HepG2 (cell line): ENCODE results near the gene HDAC10. TPM values are rescaled to one million over a fixed set of nuclear protein-coding genes. Genes with fewer than 3 reads are reported as not detected.

Experiments
- ATAC-seq: fragments of 200-7000 bp; cut with Tn5 transposase; 3 replicates; pipeline ENCODE4 v1.9.1; 2020; ENCODE audit warnings: mild to moderate bottlenecking, moderate library complexity
- BruUV-seq: library from RNA; stranded (reverse); fragments of 400-500 nt; replicated peaks from 2 replicates; lab custom pipeline; 2021; lab: Mats Ljungman, UMichigan
- CTCF ChIA-PET: fragments of 300-600 bp; formaldehyde crosslinking; extraction: SDS; loops from one replicate; lab custom pipeline; 2021; ENCODE audit warnings: low total read pairs, inconsistent platforms, low intra/inter-chr PET ratio; lab: Yijun Ruan, JAX
- POLR2A ChIA-PET: fragments of 350-600 bp; sonication (Branson Sonifier 250); formaldehyde crosslinking; loops from one replicate; lab custom pipeline; 2020; ENCODE audit warnings: antibody characterized with exemption, inconsistent platforms; lab: Yijun Ruan, JAX
- DNase-seq: peaks from one replicate; pipeline ENCODE4 v3.0.0-alpha.2; 2015; ENCODE audit warnings: low spot score
- FAIRE-seq: peaks from 3 replicates; lab custom pipeline; 2011; peaks lifted over from hg19 to GRCh38; lab: Jason Lieb, UNC
- H2AFZ ChIP-seq: one replicate; pipeline ENCODE4 v1.6.1; 2011; ENCODE audit warnings: low read length, inconsistent platforms
- H3K27ac ChIP-seq: fragments of 300-600 bp; 3 replicates; pipeline ENCODE4 v1.8.0; 2011; ENCODE audit warnings: mixed run types, mild to moderate bottlenecking, mixed read lengths, low read length, inconsistent platforms; ENCODE audit not compliant: insufficient read depth; ENCODE audit errors: extremely low read length
- H3K27me3 ChIP-seq, 2 experiments: fragments of 200-600 bp in 1 of 2; 2 replicates in 1 of 2; 3 replicates in 1 of 2; pipeline versions ENCODE4 v1.6.0 to v1.8.0; 2011; ENCODE audit warnings: low read length in 2 of 2, mild to moderate bottlenecking in 2 of 2, moderate library complexity in 2 of 2, inconsistent platforms in 1 of 2; ENCODE audit not compliant: insufficient read depth in 2 of 2, control insufficient read depth in 1 of 2
- H3K36me3 ChIP-seq, 2 experiments: fragments of 200-600 bp in 1 of 2; replicated peaks in 1 of 2; 2 replicates in 1 of 2; 3 replicates in 1 of 2; pipeline versions ENCODE4 v1.5.1 to v1.8.0; 2011; ENCODE audit warnings: low read length in 2 of 2, inconsistent platforms in 1 of 2; ENCODE audit not compliant: insufficient read depth in 2 of 2, control insufficient read depth in 1 of 2
- H3K4me1 ChIP-seq: 2 replicates; pipeline ENCODE4 v1.5.1; 2012; ENCODE audit warnings: low read length, inconsistent platforms; ENCODE audit not compliant: insufficient read depth
- H3K4me2 ChIP-seq: 2 replicates; pipeline ENCODE4 v1.6.0; 2011; ENCODE audit warnings: low read depth, low read length, inconsistent platforms
- H3K4me3 ChIP-seq, 3 experiments: fragments of 200-600 bp in 1 of 3; sonication (generic), shearing (Covaris generic) in 1 of 3; replicated peaks in 1 of 3; 2 replicates each; pipeline ENCODE4 v1.5.1; 2011 to 2016; ENCODE audit warnings: low read length in 3 of 3, inconsistent platforms in 2 of 3, low read depth in 2 of 3, mild to moderate bottlenecking in 2 of 3, control low read depth in 1 of 3, mixed read lengths in 1 of 3; ENCODE audit not compliant: insufficient read depth in 1 of 3
- H3K79me2 ChIP-seq: one replicate; pipeline ENCODE4 v1.6.1; 2011; ENCODE audit warnings: low read length, inconsistent platforms; ENCODE audit not compliant: insufficient read depth
- H3K9ac ChIP-seq: 2 replicates; pipeline ENCODE4 v1.6.0; 2011; ENCODE audit warnings: mild to moderate bottlenecking, low read depth, low read length, inconsistent platforms; ENCODE audit not compliant: insufficient read depth
- H3K9me3 ChIP-seq: 2 replicates; pipeline ENCODE4 v1.5.1; 2012; ENCODE audit warnings: mild to moderate bottlenecking, low read length
- H4K20me1 ChIP-seq: 2 replicates; pipeline ENCODE4 v1.6.0; 2011; ENCODE audit warnings: inconsistent platforms, mild to moderate bottlenecking, low read length, moderate library complexity; ENCODE audit not compliant: insufficient read depth
- ARID3A ChIP-seq: IDR thresholded peaks from 2 replicates; pipeline ENCODE4 v1.6.1; 2012; ENCODE audit warnings: low read depth, low read length, improper control_type of control experiment
- HOXA7 ChIP-seq: sonication (generic); formaldehyde crosslinking; IDR thresholded peaks from 2 replicates; pipeline ENCODE4 v1.8.1; 2022; ENCODE audit warnings: mild to moderate bottlenecking, missing genetic modification reagents, moderate library complexity
- RBFOX2 ChIP-seq: fragments of 200-400 bp; formaldehyde crosslinking; IDR thresholded peaks from 2 replicates; pipeline ENCODE4 v1.6.1; 2017; ENCODE audit warnings: low read depth, mild to moderate bottlenecking, low read length
- ZC3H13 ChIP-seq: sonication (generic); formaldehyde crosslinking; IDR thresholded peaks from 2 replicates; pipeline ENCODE4 v1.8.1; 2023; ENCODE audit warnings: mild to moderate bottlenecking, missing genetic modification reagents, moderate library complexity
- ZNF282 ChIP-seq: fragments of 450-650 bp; IDR thresholded peaks from 2 replicates; pipeline ENCODE4 v1.6.1; 2018; ENCODE audit not compliant: partially characterized antibody
- WGBS: methylation state at CpG from one replicate; pipeline ENCODE4 v1.1.6; 2017; ENCODE audit warnings: low lambda C conversion rate; 5-methylcytosine and 5-hydroxymethylcytosine counted together
- in situ Hi-C: cut with HindIII; loops from 2 replicates; pipeline ENCODE4 v1.10.0; 2017; ENCODE audit warnings: low pct_unique_long_range_greater_than_20kb; ENCODE audit not compliant: extremely low pct_ligation_motif_present
- intact Hi-C: fragments of 100-400 bp; cut with micrococcal nuclease; formaldehyde crosslinking; loops from one replicate; pipeline ENCODE4 v1.10.0; 2022; ENCODE audit not compliant: unreplicated experiment
- polyA plus RNA-seq, 8 experiments: library from polyadenylated mRNA; depleted of rRNA in 3 of 8; stranded (reverse) in 7 of 8; unstranded in 1 of 8; fragments of >200 nt; fragmentation: Illumina TruSeq in 4 of 8; extraction: Trizol in 4 of 8; gene quantifications; 2 replicates each; pipeline versions ENCODE4 v1.2.1 to v1.2.3, GENCODE V29; 2011 to 2016; ENCODE audit warnings: low read depth in 4 of 8, missing spikeins in 1 of 8, mixed read lengths in 1 of 8; ENCODE audit not compliant: insufficient read depth in 1 of 8
- total RNA-seq, 5 experiments: library from RNA; depleted of rRNA; stranded (reverse); fragments of >200 nt; fragmentation: Illumina TruSeq; extraction: Trizol; gene quantifications; 2 replicates each; pipeline ENCODE4 v1.2.3, GENCODE V29; 2016; ENCODE audit warnings: low read depth in 1 of 5
- TF ChIP-seq, protein P1 (sequence below): sonication (generic); formaldehyde crosslinking; conservative IDR thresholded peaks from 2 replicates; pipeline ENCODE4 v1.4.0; 2020; ENCODE audit warnings: missing genetic modification reagents

The HDAC10 gene
- total and polyA plus RNA-seq, 2 of the 13 experiments (the other 11 are each of a cell fraction or from before 2014, with no cell fraction given): 13.9 to 14.9 TPM

GRCh38 chr22:50289151-50289941, 38.3 kb upstream of the HDAC10 start:
- POLR2A ChIA-PET: no interaction called here
- H3K79me2 ChIP-seq: peaks cover 33% of the 10 kb centered on the region
- in situ Hi-C loops: no loop called here

More at GRCh38 chr22:50289151-50289941, 38.3 kb upstream of the HDAC10 start:
- Histone ChIP-seq H2AFZ (no peak overlapping the region), H3K4me1 (peaks cover 22% of the 10 kb centered on the region), H3K4me3 (no peak overlapping the region), H3K4me2 (no peak overlapping the region), H3K9me3 (no peaks in the 10 kb centered on the region), H3K36me3 (peaks cover 20 to 33% of the 10 kb centered on the region in 2 experiments; a peak in 4 of 5 replicates), H3K27ac (no peak overlapping the region), H3K27me3 (no peaks in the 10 kb centered on the region)
- ATAC-seq (no peak), FAIRE-seq (no peak)
- intact Hi-C loops: no loop called here
- CTCF ChIA-PET: no interaction called here
- WGBS: 96% methylated on average over 29 of the region's 57 CpGs
- BruUV-seq: no TSS peak
- TF ChIP-seq, protein P1, sequence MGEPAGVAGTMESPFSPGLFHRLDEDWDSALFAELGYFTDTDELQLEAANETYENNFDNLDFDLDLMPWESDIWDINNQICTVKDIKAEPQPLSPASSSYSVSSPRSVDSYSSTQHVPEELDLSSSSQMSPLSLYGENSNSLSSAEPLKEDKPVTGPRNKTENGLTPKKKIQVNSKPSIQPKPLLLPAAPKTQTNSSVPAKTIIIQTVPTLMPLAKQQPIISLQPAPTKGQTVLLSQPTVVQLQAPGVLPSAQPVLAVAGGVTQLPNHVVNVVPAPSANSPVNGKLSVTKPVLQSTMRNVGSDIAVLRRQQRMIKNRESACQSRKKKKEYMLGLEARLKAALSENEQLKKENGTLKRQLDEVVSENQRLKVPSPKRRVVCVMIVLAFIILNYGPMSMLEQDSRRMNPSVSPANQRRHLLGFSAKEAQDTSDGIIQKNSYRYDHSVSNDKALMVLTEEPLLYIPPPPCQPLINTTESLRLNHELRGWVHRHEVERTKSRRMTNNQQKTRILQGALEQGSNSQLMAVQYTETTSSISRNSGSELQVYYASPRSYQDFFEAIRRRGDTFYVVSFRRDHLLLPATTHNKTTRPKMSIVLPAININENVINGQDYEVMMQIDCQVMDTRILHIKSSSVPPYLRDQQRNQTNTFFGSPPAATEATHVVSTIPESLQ (CRISPR knock-in tag): no peak
- peak; percentile 15; the same call in 1 of the 2 replicates for TF ChIP-seq RBFOX2
- 0 out of 2 replicates have a peak, but pooled peaks have one; percentile 1 for TF ChIP-seq ZC3H13 (CRISPR knock-in tag)
- TF ChIP-seq ZNF282: no peak
- TF ChIP-seq ARID3A: no peak
- TF ChIP-seq HOXA7: no peak
- TF ChIP-seq, all 625 proteins: peak for 2
- DNase-seq: no peak
- no peak overlapping the region for H3K9ac ChIP-seq
- H4K20me1 ChIP-seq: peaks cover 4% of the 10 kb centered on the region; the same call in 1 of the 2 replicates
